PC-3 (cell line): ENCODE results near the gene GRPEL2. TPM values are rescaled to one million over a fixed set of nuclear protein-coding genes. Genes with fewer than 3 reads are reported as not detected.

Source experiments
- ATAC-seq: fragments of 200-7000 bp; cut with Tn5 transposase; 2 replicates; pipeline ENCODE4 v1.9.1; 2020; ENCODE audit warnings: mild to moderate bottlenecking, moderate library complexity
- BruUV-seq: library from RNA; stranded (reverse); fragments of 400-500 nt; replicated peaks from 2 replicates; lab custom pipeline; 2021; lab: Mats Ljungman, UMichigan
- CTCF ChIA-PET: fragments of 300-600 bp; sonication (Branson Sonifier 250); formaldehyde crosslinking; loops from one replicate; lab custom pipeline; 2022; ENCODE audit warnings: antibody characterized with exemption; lab: Charles Lee
- POLR2A ChIA-PET: fragments of 300-600 bp; sonication (Branson Sonifier 250); formaldehyde crosslinking; loops from one replicate; lab custom pipeline; 2022; ENCODE audit warnings: antibody characterized with exemption; ENCODE audit not compliant: unreplicated experiment; lab: Charles Lee
- DNase-seq: peaks from one replicate; pipeline ENCODE4 v3.0.0-alpha.2; 2015
- H2AFZ ChIP-seq: fragments of 300-600 bp; sonication (generic); 2 replicates; pipeline ENCODE4 v1.6.0; 2016; ENCODE audit warnings: antibody characterized with exemption, low read length
- H3F3A ChIP-seq: fragments of 300-600 bp; sonication (generic); one replicate; pipeline ENCODE4 v1.6.0; 2017; ENCODE audit warnings: antibody characterized with exemption, low read length, control low read depth, mild to moderate bottlenecking; ENCODE audit not compliant: unreplicated experiment
- H3K27ac ChIP-seq: fragments of 300-600 bp; sonication (generic); 2 replicates; pipeline ENCODE4 v1.5.1; 2016; ENCODE audit warnings: mild to moderate bottlenecking, low read length
- H3K27me3 ChIP-seq: fragments of 300-600 bp; sonication (generic); 2 replicates; pipeline ENCODE4 v1.6.1; 2016; ENCODE audit warnings: low read length, mixed read lengths
- H3K36me3 ChIP-seq: fragments of 300-600 bp; sonication (generic); 2 replicates; pipeline ENCODE4 v1.6.1; 2016; ENCODE audit warnings: low read depth, mixed run types, low read length, mixed read lengths
- H3K4me1 ChIP-seq: fragments of 300-600 bp; sonication (generic); 2 replicates; pipeline ENCODE4 v1.5.1; 2016; ENCODE audit warnings: low read length; ENCODE audit not compliant: insufficient read depth
- H3K4me2 ChIP-seq: fragments of 300-600 bp; sonication (generic); 2 replicates; pipeline ENCODE4 v1.6.0; 2016; ENCODE audit warnings: low read length
- H3K4me3 ChIP-seq: fragments of 300-600 bp; sonication (generic); 2 replicates; pipeline ENCODE4 v1.5.1; 2016; ENCODE audit warnings: mild to moderate bottlenecking, low read length, mixed read lengths
- H3K79me2 ChIP-seq: fragments of 300-600 bp; sonication (generic); 2 replicates; pipeline ENCODE4 v1.6.1; 2017; ENCODE audit warnings: low read length, mixed read lengths
- H3K9ac ChIP-seq: fragments of 300-600 bp; sonication (generic); 2 replicates; pipeline ENCODE4 v1.6.0; 2016; ENCODE audit warnings: mild to moderate bottlenecking, low read length
- H3K9me2 ChIP-seq: fragments of 300-600 bp; sonication (generic); replicated peaks from 2 replicates; pipeline ENCODE4 v1.6.1; 2016; ENCODE audit warnings: mixed run types, low read length, mixed read lengths
- H3K9me3 ChIP-seq: fragments of 300-600 bp; sonication (generic); 2 replicates; pipeline ENCODE4 v1.6.1; 2016; ENCODE audit warnings: low read length, mixed read lengths
- H4K20me1 ChIP-seq: fragments of 300-600 bp; sonication (generic); 2 replicates; pipeline ENCODE4 v1.6.1; 2016; ENCODE audit warnings: low read length, mixed read lengths
- EZH2 ChIP-seq: fragments of 300-600 bp; sonication (generic); IDR thresholded peaks from one replicate; pipeline ENCODE4 v1.6.1; 2017; ENCODE audit warnings: antibody characterized with exemption, mild to moderate bottlenecking, low read length; ENCODE audit not compliant: unreplicated experiment
- EZH2phosphoT487 ChIP-seq: fragments of 300-600 bp; sonication (generic); IDR thresholded peaks from 2 replicates; pipeline ENCODE4 v1.6.1; 2018; ENCODE audit warnings: mild to moderate bottlenecking, antibody characterized with exemption, low read length, borderline replicate concordance
- intact Hi-C: fragments of 100-400 bp; cut with micrococcal nuclease; formaldehyde crosslinking; loops from 2 replicates; pipeline ENCODE4 v1.9.0; 2023
- total RNA-seq: library from RNA; depleted of rRNA; stranded (reverse); fragments of >200 nt; gene quantifications from 2 replicates; pipeline ENCODE4 v1.2.3, GENCODE V29; 2014
- TF ChIP-seq, protein P1 (sequence below): fragments of 300-600 bp; sonication (generic); conservative IDR thresholded peaks from 2 replicates; pipeline ENCODE4 v1.5.1; 2017; ENCODE audit warnings: antibody characterized with exemption, low read depth, mild to moderate bottlenecking, low read length

GRPEL2 gene
- total RNA-seq, 1 experiment from 2014 or later: 43.8 TPM

DNA sequence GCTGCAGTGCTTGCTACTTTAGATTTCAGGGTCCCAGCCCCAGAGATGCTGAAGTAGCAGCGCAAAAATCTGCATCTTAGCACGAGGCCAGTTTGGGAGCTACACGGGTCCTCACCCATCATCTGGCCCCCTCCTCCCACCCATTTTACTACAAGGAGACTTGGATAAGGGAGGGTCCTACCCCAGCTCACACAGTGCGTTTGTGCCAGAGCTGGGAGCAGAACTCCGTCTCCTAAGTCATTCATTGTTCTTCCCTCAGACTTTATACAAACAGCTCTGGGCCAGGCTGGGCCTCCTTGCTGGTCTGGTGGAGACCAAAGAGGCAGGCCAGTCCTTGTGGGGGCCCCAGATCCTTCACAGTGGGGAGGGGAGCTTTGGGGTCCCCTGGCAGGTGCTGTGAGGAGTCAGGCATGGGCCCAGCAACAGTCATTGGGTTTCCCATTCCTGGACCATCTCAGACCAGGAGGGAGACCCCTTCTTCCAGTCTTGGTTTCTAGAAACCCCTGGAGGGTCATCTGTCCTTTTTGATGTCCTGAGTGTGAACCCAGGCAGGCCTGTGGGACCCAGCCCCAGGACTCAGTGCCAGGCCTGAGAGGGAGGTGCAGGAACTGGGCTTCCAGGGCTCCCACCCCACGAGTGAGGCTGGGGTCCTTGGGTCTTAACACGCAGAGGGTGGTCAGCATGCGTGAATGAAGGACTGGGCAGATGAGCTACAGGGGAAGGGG, 36.1 kb downstream of the GRPEL2 start:
- ChIA-PET POLR2A (no interaction called here), CTCF (interaction anchor here (0.6 to 1.1 kb wide), 3 partner anchors 35 to 184 kb away, joined by 3 to 9 read pairs (median 3); no protein-coding TSS in a partner anchor)
- no TSS peak for BruUV-seq
- H3K27ac ChIP-seq: no peak overlapping the region
- no peaks in the 10 kb centered on the region for H3K9me2 ChIP-seq
- H3K27me3 ChIP-seq: no peaks in the 10 kb centered on the region
- H3K36me3 ChIP-seq: no peaks in the 10 kb centered on the region
- H3K4me2 ChIP-seq: 0 out of 2 replicates have a peak overlapping the region, but pooled peaks have one; percentile 17
- no peak overlapping the region for H3K9ac ChIP-seq
- peak; percentile 35 for ATAC-seq
- no peak for DNase-seq
- H3F3A ChIP-seq: no peaks in the 10 kb centered on the region
- no peaks in the 10 kb centered on the region for H4K20me1 ChIP-seq
- no peaks in the 10 kb centered on the region for H3K4me1 ChIP-seq
- no peaks in the 10 kb centered on the region for H3K79me2 ChIP-seq
- peak overlapping the region; percentile 80 for H2AFZ ChIP-seq
- no peak overlapping the region for H3K4me3 ChIP-seq
- no peaks in the 10 kb centered on the region for H3K9me3 ChIP-seq
- intact Hi-C loops: no loop called here
- no peak for TF ChIP-seq EZH2phosphoT487
- TF ChIP-seq, protein P1, sequence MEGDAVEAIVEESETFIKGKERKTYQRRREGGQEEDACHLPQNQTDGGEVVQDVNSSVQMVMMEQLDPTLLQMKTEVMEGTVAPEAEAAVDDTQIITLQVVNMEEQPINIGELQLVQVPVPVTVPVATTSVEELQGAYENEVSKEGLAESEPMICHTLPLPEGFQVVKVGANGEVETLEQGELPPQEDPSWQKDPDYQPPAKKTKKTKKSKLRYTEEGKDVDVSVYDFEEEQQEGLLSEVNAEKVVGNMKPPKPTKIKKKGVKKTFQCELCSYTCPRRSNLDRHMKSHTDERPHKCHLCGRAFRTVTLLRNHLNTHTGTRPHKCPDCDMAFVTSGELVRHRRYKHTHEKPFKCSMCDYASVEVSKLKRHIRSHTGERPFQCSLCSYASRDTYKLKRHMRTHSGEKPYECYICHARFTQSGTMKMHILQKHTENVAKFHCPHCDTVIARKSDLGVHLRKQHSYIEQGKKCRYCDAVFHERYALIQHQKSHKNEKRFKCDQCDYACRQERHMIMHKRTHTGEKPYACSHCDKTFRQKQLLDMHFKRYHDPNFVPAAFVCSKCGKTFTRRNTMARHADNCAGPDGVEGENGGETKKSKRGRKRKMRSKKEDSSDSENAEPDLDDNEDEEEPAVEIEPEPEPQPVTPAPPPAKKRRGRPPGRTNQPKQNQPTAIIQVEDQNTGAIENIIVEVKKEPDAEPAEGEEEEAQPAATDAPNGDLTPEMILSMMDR: no peak

GRCh38 chr5:149381986-149382338, 36.7 kb downstream of the GRPEL2 start:
- Histone ChIP-seq H3K9ac (no peak overlapping the region), H3K27ac (no peak overlapping the region), H3K4me1 (no peaks in the 10 kb centered on the region), H3K27me3 (no peaks in the 10 kb centered on the region), H4K20me1 (no peaks in the 10 kb centered on the region), H3K4me3 (no peak overlapping the region), H3F3A (no peaks in the 10 kb centered on the region), H3K36me3 (no peaks in the 10 kb centered on the region), H3K9me2 (no peaks in the 10 kb centered on the region), H2AFZ (peak overlapping the region; percentile 80), H3K4me2 (0 out of 2 replicates have a peak overlapping the region, but pooled peaks have one; percentile 17), H3K9me3 (no peaks in the 10 kb centered on the region), H3K79me2 (no peaks in the 10 kb centered on the region)
- DNase-seq: peak; percentile 89
- intact Hi-C loops: loop anchor here (1.0 to 2.0 kb wide), 3 partner anchors 49 to 237 kb away; no protein-coding TSS in a partner anchor
- BruUV-seq: no TSS peak
- peak; percentile 98 for ATAC-seq
- ChIA-PET POLR2A (interaction anchor here (0.8 kb wide), 1 partner anchor 20 kb away, joined by 4 read pairs; no protein-coding TSS in a partner anchor), CTCF (interaction anchor here (1.0 to 1.1 kb wide), 4 partner anchors 53 to 183 kb away, joined by 3 to 6 read pairs (median 4); no protein-coding TSS in a partner anchor)
- TF ChIP-seq, protein P1: peak; percentile 99
- TF ChIP-seq EZH2: no peak
- no peak for TF ChIP-seq EZH2phosphoT487
